Kidney (tissue), 14 donors: ENCODE data around the gene IRAG1. TPM values are rescaled to one million over a fixed set of nuclear protein-coding genes. Genes with fewer than 3 reads are reported as not detected.

Experiments
- DNase-seq, 5 donors: peaks; one replicate each; pipeline ENCODE4 v3.0.0-alpha.2; 2013 to 2020
- FAIRE-seq: peaks from 2 replicates; lab custom pipeline; 2012; peaks lifted over from hg19 to GRCh38; lab: Jason Lieb, UNC
- H3K27ac ChIP-seq, 2 donors: one replicate each; pipeline ENCODE4 v1.7.0; 2013; ENCODE audit warnings: low read depth in 2 of 2, low read length in 2 of 2, inconsistent platforms in 1 of 2
- H3K27me3 ChIP-seq: one replicate; pipeline ENCODE4 v1.7.1; 2013; ENCODE audit warnings: low read length, inconsistent platforms; ENCODE audit not compliant: control insufficient read depth, insufficient read depth
- H3K36me3 ChIP-seq, 3 donors: one replicate each; pipeline versions ENCODE4 v1.7.0 to v1.7.1; 2013; ENCODE audit warnings: low read length in 3 of 3, control low read depth in 1 of 3, inconsistent platforms in 1 of 3; ENCODE audit not compliant: insufficient read depth in 3 of 3, control insufficient read depth in 2 of 3
- H3K4me1 ChIP-seq, 3 donors: one replicate each; pipeline versions ENCODE4 v1.7.0 to v1.7.1; 2013; ENCODE audit warnings: low read length in 3 of 3, inconsistent platforms in 1 of 3, low read depth in 1 of 3; ENCODE audit not compliant: control insufficient read depth in 2 of 3, insufficient read depth in 2 of 3
- H3K4me3 ChIP-seq, 3 donors: one replicate each; pipeline versions ENCODE4 v1.7.0 to v1.8.1; 2013; ENCODE audit warnings: low read length in 3 of 3, control low read depth in 1 of 3, inconsistent platforms in 1 of 3
- H3K9ac ChIP-seq, 3 donors: one replicate each; pipeline versions ENCODE4 v1.7.0 to v1.7.1; 2013; ENCODE audit warnings: low read length in 3 of 3, control low read depth in 1 of 3, inconsistent platforms in 1 of 3
- H3K9me3 ChIP-seq, 3 donors: one replicate each; pipeline versions ENCODE4 v1.7.0 to v1.7.1; 2013; ENCODE audit warnings: low read length in 3 of 3, control low read depth in 1 of 3, inconsistent platforms in 1 of 3; ENCODE audit not compliant: control insufficient read depth in 2 of 3, insufficient read depth in 1 of 3
- intact Hi-C: fragments of 100-400 bp; cut with DNase I; formaldehyde crosslinking; loops from one replicate; pipeline ENCODE4 v1.11.1; 2022
- polyA plus RNA-seq: library from polyadenylated mRNA; stranded (reverse); fragments of 350-450 nt; fragmentation: Illumina TruSeq; extraction: RNeasy Lipid Tissue Mini Kit (QIAGEN cat#74804); gene quantifications from one replicate; pipeline ENCODE4 v1.2.3, GENCODE V29; 2014; ENCODE audit warnings: low read depth, low replicate concordance; ENCODE audit not compliant: insufficient read depth
- total RNA-seq: library from RNA; stranded (reverse); fragmentation: NEBNext Ultra II Directional; extraction: Animal tissue kit (Norgen Biotek cat#: 25700); gene quantifications from one replicate; pipeline ENCODE4 v1.2.1, GENCODE V29; 2021
- TF ChIP-seq, protein P1 (sequence below): IDR thresholded peaks from 3 replicates; pipeline ENCODE4 v1.5.1; 2012; ENCODE audit warnings: mild to moderate bottlenecking, moderate library complexity, borderline replicate concordance; ENCODE audit not compliant: insufficient read depth; ENCODE audit errors: extremely low read depth
- donor health status: control.
- donor health status: control.
- donor health status: control.
- donor health status: control.
- donor health status: control.
- donor health status: DM: yes; HTN: yes; CAD: no.
- donor health status: Normal renal cell carcinoma (clear cell type).

IRAG1 gene
- total and polyA plus RNA-seq, 2 donors from 2014 or later: 7.0 to 38.1 TPM

DNA sequence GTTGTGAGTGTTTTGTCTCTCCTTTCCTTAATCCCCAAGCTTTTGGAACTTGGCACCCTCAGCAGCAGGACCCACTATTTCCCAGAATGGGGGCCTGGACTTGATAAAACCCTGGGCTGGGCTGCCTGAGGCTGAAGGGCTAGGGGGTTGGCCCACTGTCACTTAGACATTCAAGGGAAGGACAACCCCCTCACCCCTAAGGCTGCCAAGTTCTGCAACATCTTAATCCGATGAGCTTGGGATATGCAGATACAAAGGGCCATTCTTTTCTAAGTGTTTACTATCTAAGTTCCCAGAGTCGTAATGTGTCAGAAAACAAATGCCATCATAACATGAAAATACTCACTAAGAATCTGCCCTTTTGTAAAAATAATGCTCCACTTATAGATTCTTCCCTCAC is 42.9 kb downstream of the IRAG1 start:
- intact Hi-C loops: no loop called here
- no peaks in the 10 kb centered on the region for H3K27me3 ChIP-seq
- peaks cover 0 to 9% (median 6%) of the 10 kb centered on the region in 3 donors for H3K4me1 ChIP-seq
- no peak overlapping the region for H3K27ac ChIP-seq
- no peaks in the 10 kb centered on the region for H3K9me3 ChIP-seq
- FAIRE-seq: no peak
- no peak overlapping the region for H3K4me3 ChIP-seq
- H3K9ac ChIP-seq: no peak overlapping the region
- no peaks in the 10 kb centered on the region for H3K36me3 ChIP-seq
- TF ChIP-seq, protein P1, sequence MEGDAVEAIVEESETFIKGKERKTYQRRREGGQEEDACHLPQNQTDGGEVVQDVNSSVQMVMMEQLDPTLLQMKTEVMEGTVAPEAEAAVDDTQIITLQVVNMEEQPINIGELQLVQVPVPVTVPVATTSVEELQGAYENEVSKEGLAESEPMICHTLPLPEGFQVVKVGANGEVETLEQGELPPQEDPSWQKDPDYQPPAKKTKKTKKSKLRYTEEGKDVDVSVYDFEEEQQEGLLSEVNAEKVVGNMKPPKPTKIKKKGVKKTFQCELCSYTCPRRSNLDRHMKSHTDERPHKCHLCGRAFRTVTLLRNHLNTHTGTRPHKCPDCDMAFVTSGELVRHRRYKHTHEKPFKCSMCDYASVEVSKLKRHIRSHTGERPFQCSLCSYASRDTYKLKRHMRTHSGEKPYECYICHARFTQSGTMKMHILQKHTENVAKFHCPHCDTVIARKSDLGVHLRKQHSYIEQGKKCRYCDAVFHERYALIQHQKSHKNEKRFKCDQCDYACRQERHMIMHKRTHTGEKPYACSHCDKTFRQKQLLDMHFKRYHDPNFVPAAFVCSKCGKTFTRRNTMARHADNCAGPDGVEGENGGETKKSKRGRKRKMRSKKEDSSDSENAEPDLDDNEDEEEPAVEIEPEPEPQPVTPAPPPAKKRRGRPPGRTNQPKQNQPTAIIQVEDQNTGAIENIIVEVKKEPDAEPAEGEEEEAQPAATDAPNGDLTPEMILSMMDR: no peak
- DNase-seq: no peak

DNA sequence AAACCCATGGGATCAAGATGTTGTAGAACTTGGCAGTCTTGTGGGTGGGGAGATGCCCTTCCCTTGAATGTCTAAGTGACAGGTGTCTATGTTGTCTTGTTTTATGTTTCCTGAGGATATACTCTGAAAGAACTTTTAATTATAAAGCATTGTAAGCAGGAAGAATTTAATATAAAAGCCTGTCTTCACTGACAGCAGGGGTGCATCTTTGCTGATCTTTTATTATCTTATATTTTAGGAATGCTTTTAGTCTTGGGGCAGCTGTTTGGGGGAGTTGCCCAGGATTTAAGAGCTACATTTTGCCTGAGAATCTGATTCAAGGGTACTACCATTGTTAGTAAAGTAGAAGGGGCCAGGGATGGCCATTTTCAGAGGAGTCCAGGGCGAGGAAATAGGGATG is 43.4 kb downstream of the IRAG1 start:
- Histone ChIP-seq H3K36me3 (no peaks in the 10 kb centered on the region), H3K9ac (no peak overlapping the region), H3K9me3 (no peaks in the 10 kb centered on the region), H3K4me1 (peaks cover 0 to 10% (median 9%) of the 10 kb centered on the region in 3 donors), H3K27ac (no peak overlapping the region), H3K27me3 (no peaks in the 10 kb centered on the region), H3K4me3 (no peak overlapping the region)
- TF ChIP-seq, protein P1: no peak
- FAIRE-seq (no peak), DNase-seq (no peak)
- intact Hi-C loops: no loop called here

DNA sequence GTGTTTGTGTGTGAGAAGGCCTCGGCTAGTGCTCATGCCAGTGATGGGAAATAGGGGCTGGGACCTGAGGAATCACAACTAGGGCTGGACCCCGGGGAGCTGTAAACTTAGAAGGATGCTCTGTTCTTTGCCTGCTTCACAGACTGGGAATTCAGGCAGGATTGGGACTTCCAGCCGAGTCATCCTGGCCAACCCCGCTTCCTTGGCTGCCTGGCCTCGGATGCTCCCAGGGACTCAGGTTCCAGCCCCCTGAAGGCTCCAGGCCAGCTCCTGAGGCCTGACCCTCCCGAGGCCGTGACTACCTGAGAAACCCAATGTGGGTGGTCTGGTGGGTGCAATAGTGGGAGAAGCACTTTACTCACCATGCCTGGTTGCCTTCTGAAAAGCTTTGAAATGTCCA is 44.7 kb downstream of the IRAG1 start:
- FAIRE-seq: no peak
- H3K27ac ChIP-seq: no peak overlapping the region
- H3K27me3 ChIP-seq: no peaks in the 10 kb centered on the region
- no peak overlapping the region for H3K4me3 ChIP-seq
- no peak overlapping the region for H3K9ac ChIP-seq
- H3K9me3 ChIP-seq: no peaks in the 10 kb centered on the region
- no peak for DNase-seq
- no peaks in the 10 kb centered on the region for H3K36me3 ChIP-seq
- intact Hi-C loops: no loop called here
- TF ChIP-seq, protein P1: no peak
- H3K4me1 ChIP-seq: peaks cover 0 to 12% (median 10%) of the 10 kb centered on the region in 3 donors
